Esophagus muscularis mucosa (tissue), 4 donors: Measurements from ENCODE around the gene SORBS1. TPM values are rescaled to one million over a fixed set of nuclear protein-coding genes. Genes with fewer than 3 reads are reported as not detected.

ENCODE experiments used
- DNase-seq: peaks from one replicate; pipeline ENCODE4 v3.0.0-alpha.2; 2017; ENCODE audit errors: extremely low spot score
- H3K27ac ChIP-seq, 4 donors: fragments of 200-600 bp; sonication (generic); replicated peaks in 1 of 4; 1 replicate in 3 of 4; 2 replicates in 1 of 4; pipeline ENCODE4 v1.5.1; 2016 to 2019; ENCODE audit warnings: mild to moderate bottlenecking in 1 of 4
- H3K27me3 ChIP-seq, 4 donors: fragments of 200-600 bp; sonication (generic); one replicate each; pipeline versions ENCODE4 v1.5.1 to v1.6.0; 2016 to 2019
- H3K36me3 ChIP-seq, 4 donors: fragments of 200-600 bp; sonication (generic); one replicate each; pipeline ENCODE4 v1.5.1; 2016 to 2019
- H3K4me1 ChIP-seq, 4 donors: fragments of 200-600 bp; sonication (generic); one replicate each; pipeline ENCODE4 v1.5.1; 2016 to 2019
- H3K4me3 ChIP-seq, 4 donors: fragments of 200-600 bp; sonication (generic); 1 replicate in 2 of 4; 2 replicates in 2 of 4; pipeline ENCODE4 v1.5.1; 2016 to 2019; ENCODE audit warnings: mild to moderate bottlenecking in 4 of 4, moderate library complexity in 1 of 4
- H3K9me3 ChIP-seq, 4 donors: fragments of 200-600 bp; sonication (generic); 1 replicate in 3 of 4; 2 replicates in 1 of 4; pipeline ENCODE4 v1.5.1; 2016 to 2019
- EP300 ChIP-seq: sonication (generic); formaldehyde crosslinking; IDR thresholded peaks from one replicate; pipeline ENCODE4 v1.6.1; 2017; ENCODE audit warnings: antibody characterized with exemption
- POLR2A ChIP-seq: fragments of 450-650 bp; IDR thresholded peaks from one replicate; pipeline ENCODE4 v1.6.1; 2017; ENCODE audit warnings: antibody characterized with exemption, moderate library complexity, mild to moderate bottlenecking, low read depth
- POLR2AphosphoS5 ChIP-seq, 2 donors: sonication (generic); formaldehyde crosslinking; IDR thresholded peaks; one replicate each; pipeline ENCODE4 v1.6.1; 2017; ENCODE audit warnings: antibody characterized with exemption in 2 of 2
- WGBS: methylation state at CpG from one replicate; pipeline ENCODE4 v1.1.5; 2018; 5-methylcytosine and 5-hydroxymethylcytosine counted together
- intact Hi-C: fragments of 100-400 bp; cut with DNase I; formaldehyde crosslinking; loops from one replicate; pipeline ENCODE4 v1.15.1; 2023
- total RNA-seq, 4 donors: library from RNA; depleted of rRNA; stranded (reverse); fragments of >200 nt; gene quantifications; one replicate each; pipeline versions ENCODE4 v1.1.0 to v1.2.1, GENCODE V29; 2016
- TF ChIP-seq, protein P1 (sequence below), 3 experiments: fragments of 200-600 bp in 2 of 3; fragments of 450-650 bp in 1 of 3; sonication (generic) in 2 of 3; IDR thresholded peaks; one replicate each; pipeline ENCODE4 v1.5.1; 2017 to 2019; ENCODE audit warnings: antibody characterized with exemption in 3 of 3, mild to moderate bottlenecking in 2 of 3, moderate library complexity in 1 of 3

SORBS1 gene
- total RNA-seq, 4 donors from 2014 or later: 1,569 to 2,231 (median 1,854) TPM

GRCh38 chr10:95571390-95571789 is 10.2 kb upstream of the SORBS1 start:
- Histone ChIP-seq H3K9me3 (no peaks in the 10 kb centered on the region), H3K4me3 (no peak overlapping the region), H3K27me3 (no peaks in the 10 kb centered on the region), H3K4me1 (peaks cover 4 to 31% (median 19%) of the 10 kb centered on the region in 4 donors), H3K27ac (no peak overlapping the region), H3K36me3 (no peaks in the 10 kb centered on the region)
- TF ChIP-seq POLR2AphosphoS5 (IDR thresholded peaks at IDR 0.05): no peak
- TF ChIP-seq EP300: no peak
- TF ChIP-seq, protein P1, sequence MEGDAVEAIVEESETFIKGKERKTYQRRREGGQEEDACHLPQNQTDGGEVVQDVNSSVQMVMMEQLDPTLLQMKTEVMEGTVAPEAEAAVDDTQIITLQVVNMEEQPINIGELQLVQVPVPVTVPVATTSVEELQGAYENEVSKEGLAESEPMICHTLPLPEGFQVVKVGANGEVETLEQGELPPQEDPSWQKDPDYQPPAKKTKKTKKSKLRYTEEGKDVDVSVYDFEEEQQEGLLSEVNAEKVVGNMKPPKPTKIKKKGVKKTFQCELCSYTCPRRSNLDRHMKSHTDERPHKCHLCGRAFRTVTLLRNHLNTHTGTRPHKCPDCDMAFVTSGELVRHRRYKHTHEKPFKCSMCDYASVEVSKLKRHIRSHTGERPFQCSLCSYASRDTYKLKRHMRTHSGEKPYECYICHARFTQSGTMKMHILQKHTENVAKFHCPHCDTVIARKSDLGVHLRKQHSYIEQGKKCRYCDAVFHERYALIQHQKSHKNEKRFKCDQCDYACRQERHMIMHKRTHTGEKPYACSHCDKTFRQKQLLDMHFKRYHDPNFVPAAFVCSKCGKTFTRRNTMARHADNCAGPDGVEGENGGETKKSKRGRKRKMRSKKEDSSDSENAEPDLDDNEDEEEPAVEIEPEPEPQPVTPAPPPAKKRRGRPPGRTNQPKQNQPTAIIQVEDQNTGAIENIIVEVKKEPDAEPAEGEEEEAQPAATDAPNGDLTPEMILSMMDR (IDR thresholded peaks at IDR 0.05): no peak
- no peak for TF ChIP-seq POLR2A
- 85% methylated on average over 4 of the region's 4 CpGs for WGBS
- intact Hi-C loops: no loop called here
- no peak for DNase-seq

DNA sequence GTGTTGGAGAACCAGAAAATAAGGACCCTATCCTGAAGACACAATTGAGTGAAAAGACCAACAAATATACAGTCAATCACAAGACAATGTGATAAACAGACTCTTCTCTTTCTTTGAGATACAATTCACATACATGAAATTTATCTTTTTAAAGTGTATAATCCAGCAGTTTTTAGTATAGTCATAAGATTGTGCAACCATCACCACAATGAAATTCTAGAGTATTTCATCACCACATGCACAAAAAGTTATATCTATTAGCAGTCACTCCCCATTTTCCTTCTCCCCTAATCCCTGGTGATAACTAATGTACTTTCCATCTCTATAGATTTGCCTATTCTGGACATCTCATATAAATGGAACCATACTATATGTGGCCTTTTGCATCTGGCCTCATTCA is 8.2 kb upstream of the SORBS1 start:
- intact Hi-C loops: no loop called here
- H3K27ac ChIP-seq: peak overlapping the region in 1 of 4 donors; percentile 97
- TF ChIP-seq, protein P1 (IDR thresholded peaks at IDR 0.05): no peak
- TF ChIP-seq POLR2A: no peak
- TF ChIP-seq POLR2AphosphoS5 (IDR thresholded peaks at IDR 0.05): no peak
- no peak for TF ChIP-seq EP300

DNA sequence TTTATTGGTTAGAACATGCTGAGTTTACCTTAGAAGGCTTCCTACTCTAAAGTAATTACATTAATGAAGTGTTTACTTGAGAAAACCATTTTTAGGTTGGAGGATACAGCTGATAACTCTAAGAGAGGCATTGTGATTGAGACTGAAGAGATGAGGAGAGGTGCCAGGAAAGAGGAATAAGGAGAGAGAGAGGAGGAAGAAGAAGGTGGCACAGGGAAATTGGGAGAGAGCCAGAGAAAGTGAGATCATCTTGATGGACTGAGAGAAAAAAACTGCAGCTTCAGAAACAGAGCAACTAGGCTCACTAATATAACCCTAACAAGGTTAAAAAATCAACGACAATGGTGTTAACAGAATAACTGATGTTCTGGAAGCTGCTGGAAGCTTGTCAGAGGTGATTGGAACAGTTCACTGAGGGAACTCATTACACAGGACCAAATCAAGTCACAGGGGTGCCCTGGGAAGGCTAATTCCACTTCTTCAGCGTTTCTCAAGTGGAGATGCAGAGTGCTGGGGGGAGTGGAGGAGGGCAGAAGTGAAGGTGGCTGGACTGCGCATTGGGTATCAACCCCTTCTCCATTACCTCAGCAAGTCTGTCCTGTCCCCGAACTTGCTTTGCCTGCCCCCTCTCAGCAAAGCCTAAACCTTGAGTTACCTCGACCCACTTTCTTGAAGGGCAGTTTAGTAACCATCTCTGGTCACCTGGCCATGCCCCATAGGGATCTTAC is 6.9 kb upstream of the SORBS1 start:
- peaks cover 0 to 50% (median 39%) of the 10 kb centered on the region in 4 donors for H3K4me1 ChIP-seq
- DNase-seq: no peak
- H3K36me3 ChIP-seq: no peaks in the 10 kb centered on the region
- H3K27me3 ChIP-seq: no peaks in the 10 kb centered on the region
- H3K9me3 ChIP-seq: no peaks in the 10 kb centered on the region
- peak overlapping the region; percentile 54 to 97 (median 84) for H3K27ac ChIP-seq
- TF ChIP-seq POLR2A (no peak), POLR2AphosphoS5 (IDR thresholded peaks at IDR 0.05) (peak in 1 of 2 donors; percentile 21), EP300 (no peak)
- TF ChIP-seq, protein P1 (IDR thresholded peaks at IDR 0.05): no peak
- WGBS: 63% methylated on average over 5 of the region's 5 CpGs
- H3K4me3 ChIP-seq: no peak overlapping the region
- intact Hi-C loops: no loop called here

More for the DNA sequence above, 8.2 kb upstream of the SORBS1 start:
- H3K9me3 ChIP-seq: no peaks in the 10 kb centered on the region
- H3K4me3 ChIP-seq: no peak overlapping the region
- peaks cover 4 to 50% (median 39%) of the 10 kb centered on the region in 4 donors for H3K4me1 ChIP-seq
- no peaks in the 10 kb centered on the region for H3K27me3 ChIP-seq
- H3K36me3 ChIP-seq: no peaks in the 10 kb centered on the region
- no peak for DNase-seq

DNA sequence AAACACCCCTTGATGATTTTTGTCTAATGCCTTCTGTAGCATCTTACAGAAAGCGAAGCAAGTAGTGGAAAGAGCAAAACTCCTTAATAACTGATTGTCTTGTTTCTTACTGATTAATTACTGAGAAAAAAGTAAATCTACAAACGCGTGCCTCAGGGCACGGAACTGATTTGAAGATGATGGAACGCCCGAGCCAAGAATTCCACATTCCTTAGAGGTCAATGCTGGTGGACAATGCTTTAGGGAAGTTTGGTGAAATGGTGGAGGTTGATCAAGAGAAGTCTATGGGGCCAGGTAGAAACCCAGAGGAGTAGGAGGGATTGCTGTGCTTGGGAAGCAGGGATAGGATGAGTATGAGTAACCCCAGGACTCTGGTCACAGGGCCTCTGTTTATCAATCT is 5.0 kb upstream of the SORBS1 start:
- Histone ChIP-seq H3K36me3 (no peaks in the 10 kb centered on the region), H3K27me3 (no peaks in the 10 kb centered on the region), H3K4me3 (no peak overlapping the region), H3K9me3 (no peaks in the 10 kb centered on the region), H3K27ac (peak overlapping the region; percentile 71 to 97 (median 86)), H3K4me1 (peaks cover 7 to 56% (median 50%) of the 10 kb centered on the region in 4 donors)
- intact Hi-C loops: no loop called here
- no peak for DNase-seq
- TF ChIP-seq, protein P1 (IDR thresholded peaks at IDR 0.05): peak in 1 of 3 experiments; percentile 8
- TF ChIP-seq EP300: no peak
- WGBS: 59% methylated on average over 6 of the region's 6 CpGs
